Activated naive CD8-positive, alpha-beta T cell treated with anti-CD3 and anti-CD28 coated beads for 36 hours (primary cell): ENCODE measurements around the gene DUSP28. TPM values are rescaled to one million over a fixed set of nuclear protein-coding genes. Genes with fewer than 3 reads are reported as not detected.
A peak's percentile ranks its signal among the peaks of the same experiment; 100 is the strongest.
"Not testable (repeated sequence)": the region's sequence is repeated elsewhere in the genome, so short reads cannot be mapped to it uniquely, and the experiment has no call there.

Experiments used
- DNase-seq: peaks from one replicate; pipeline ENCODE4 v3.0.0; 2021
- H3K27ac Mint-ChIP-seq: one replicate; pipeline ENCODE4 v1.8.0; 2022; ENCODE audit warnings: mild to moderate bottlenecking, moderate library complexity, mixed read lengths
- H3K27me3 Mint-ChIP-seq: one replicate; pipeline ENCODE4 v1.8.0; 2022; ENCODE audit warnings: mild to moderate bottlenecking, mixed read lengths
- H3K36me3 Mint-ChIP-seq: one replicate; pipeline ENCODE4 v1.8.0; 2021; ENCODE audit warnings: mild to moderate bottlenecking, mixed read lengths
- H3K4me1 Mint-ChIP-seq: one replicate; pipeline ENCODE4 v1.8.0; 2021; ENCODE audit warnings: mixed read lengths
- H3K4me3 Mint-ChIP-seq: one replicate; pipeline ENCODE4 v1.8.0; 2022; ENCODE audit warnings: mild to moderate bottlenecking, moderate library complexity, mixed read lengths
- H3K9me3 Mint-ChIP-seq: one replicate; pipeline ENCODE4 v1.8.0; 2022; ENCODE audit warnings: mixed read lengths
- total RNA-seq, 2 experiments: library from RNA; stranded (reverse); gene quantifications; one replicate each; pipeline ENCODE4 v1.2.3, GENCODE V29; 2021

DUSP28 gene, protein sequence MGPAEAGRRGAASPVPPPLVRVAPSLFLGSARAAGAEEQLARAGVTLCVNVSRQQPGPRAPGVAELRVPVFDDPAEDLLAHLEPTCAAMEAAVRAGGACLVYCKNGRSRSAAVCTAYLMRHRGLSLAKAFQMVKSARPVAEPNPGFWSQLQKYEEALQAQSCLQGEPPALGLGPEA
- 1 to 10 TPM; 6.7 to 6.9 TPM for total RNA-seq

DNA sequence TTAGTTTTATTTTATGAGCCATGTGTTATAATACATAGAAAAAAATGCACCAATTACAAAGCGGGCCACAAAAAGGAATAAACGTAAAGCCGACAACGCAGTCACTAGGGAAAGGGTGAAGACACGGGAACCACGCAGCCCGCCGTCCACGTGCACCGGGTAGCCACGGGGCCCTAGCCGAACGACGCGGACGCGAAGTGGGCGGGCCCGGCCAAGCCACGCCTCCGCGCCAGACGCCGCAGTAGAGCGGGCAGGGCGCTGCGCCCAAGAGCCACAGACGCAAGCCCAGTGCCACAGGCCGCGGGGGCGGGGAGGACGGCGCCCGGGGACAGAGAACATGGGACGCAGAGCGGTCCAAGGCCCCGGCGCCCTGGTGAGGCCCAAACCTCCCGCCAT lies at the start of gene DUSP28:
Gene DUSP28 (plus strand): TSS at position 274 of the 396 bp plus-strand sequence. CDS start 328 bp downstream, outside the sequence.
- H3K36me3 Mint-ChIP-seq: peaks cover 54% of the 10 kb centered on the region
- peak within 1 kb of the TSS; percentile 84 for H3K27ac Mint-ChIP-seq
- H3K4me1 Mint-ChIP-seq: peaks cover 62% of the 10 kb centered on the region
- no peaks in the 10 kb centered on the region for H3K27me3 Mint-ChIP-seq
- no peaks in the 10 kb centered on the region for H3K9me3 Mint-ChIP-seq
- peak; percentile 95 for DNase-seq
- H3K4me3 Mint-ChIP-seq: peak within 1 kb of the TSS; percentile 81

DNA sequence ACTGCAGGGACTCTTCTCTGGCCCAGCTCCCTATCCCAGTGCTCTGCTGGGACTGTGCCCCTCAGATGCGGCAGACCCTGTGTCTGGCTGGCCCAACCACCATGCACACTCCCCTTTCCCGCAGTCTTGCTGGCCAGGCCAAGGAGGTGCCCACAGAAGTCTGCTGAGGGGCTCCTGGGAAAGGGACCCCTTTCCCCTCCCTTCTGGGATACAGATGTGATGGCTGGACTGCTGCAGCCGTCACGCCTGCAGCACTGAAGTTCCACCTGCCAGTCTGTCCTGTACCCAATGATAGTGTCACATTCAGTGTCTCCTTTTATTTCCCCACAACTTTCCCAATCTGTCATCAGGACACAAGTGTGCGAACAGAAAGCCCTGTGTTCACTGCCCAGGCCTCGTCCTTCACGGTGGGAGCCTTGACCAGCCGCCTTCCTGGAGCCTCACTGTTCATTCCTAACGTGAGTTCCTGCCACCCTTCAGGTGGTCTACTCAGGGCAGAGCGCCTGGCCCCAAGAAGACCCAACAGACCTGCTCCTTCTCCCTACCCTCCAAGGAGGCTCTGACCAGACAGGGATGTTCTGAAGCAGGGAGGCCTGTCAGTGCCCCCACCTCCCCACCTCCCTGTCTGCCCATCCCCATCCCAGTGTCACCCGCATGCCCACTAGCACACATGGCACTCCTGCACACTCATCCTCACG lies 49.5 kb upstream of the DUSP28 start:
- Mint-ChIP-seq H3K4me1 (peaks cover 10% of the 10 kb centered on the region), H3K36me3 (peaks cover 6% of the 10 kb centered on the region), H3K27ac (no peak overlapping the region), H3K27me3 (no peaks in the 10 kb centered on the region), H3K4me3 (no peak overlapping the region), H3K9me3 (no peaks in the 10 kb centered on the region)
- no peak for DNase-seq

DNA sequence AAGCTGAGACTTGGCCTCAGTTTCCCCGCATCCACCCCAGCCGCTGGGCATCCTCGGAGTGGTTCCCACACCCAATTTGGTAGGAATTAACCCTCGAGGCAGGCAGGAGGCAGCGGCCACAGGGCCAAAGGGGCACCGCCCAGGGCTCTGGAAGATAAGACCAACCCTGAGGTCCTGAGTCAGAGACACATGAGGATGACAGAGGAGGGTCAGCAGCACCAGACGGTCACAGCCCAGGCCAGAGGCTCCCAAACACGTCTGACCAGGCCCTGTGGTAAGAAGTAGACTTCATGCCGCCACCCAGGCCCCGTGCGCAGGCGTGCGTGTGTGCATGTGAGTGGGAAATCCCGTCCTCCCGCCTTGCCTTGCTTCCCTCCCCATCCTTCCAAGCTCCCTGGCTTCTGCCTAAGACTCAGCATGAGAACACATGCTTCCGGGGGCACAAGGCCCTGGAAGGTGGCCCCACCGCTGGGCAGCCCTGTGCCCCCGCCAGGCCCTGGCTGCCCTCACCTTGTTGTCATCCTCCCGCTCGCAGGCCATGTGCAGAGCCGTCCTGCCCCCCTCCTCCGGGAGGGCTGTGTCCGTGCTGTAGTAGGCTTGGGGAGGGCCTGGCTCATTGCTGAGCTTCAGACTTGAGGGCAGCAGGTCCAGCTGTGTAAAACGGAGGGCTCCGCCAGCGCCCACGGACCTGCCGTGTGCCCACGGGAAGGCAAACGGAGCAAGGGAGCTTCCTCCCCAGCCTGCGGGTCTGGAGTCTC lies 48.6 kb upstream of the DUSP28 start:
- Mint-ChIP-seq H3K9me3 (no peaks in the 10 kb centered on the region), H3K27ac (no peak overlapping the region), H3K36me3 (peaks cover 7% of the 10 kb centered on the region), H3K27me3 (no peaks in the 10 kb centered on the region), H3K4me3 (no peak overlapping the region), H3K4me1 (peaks cover 10% of the 10 kb centered on the region)
- no peak for DNase-seq

DNA sequence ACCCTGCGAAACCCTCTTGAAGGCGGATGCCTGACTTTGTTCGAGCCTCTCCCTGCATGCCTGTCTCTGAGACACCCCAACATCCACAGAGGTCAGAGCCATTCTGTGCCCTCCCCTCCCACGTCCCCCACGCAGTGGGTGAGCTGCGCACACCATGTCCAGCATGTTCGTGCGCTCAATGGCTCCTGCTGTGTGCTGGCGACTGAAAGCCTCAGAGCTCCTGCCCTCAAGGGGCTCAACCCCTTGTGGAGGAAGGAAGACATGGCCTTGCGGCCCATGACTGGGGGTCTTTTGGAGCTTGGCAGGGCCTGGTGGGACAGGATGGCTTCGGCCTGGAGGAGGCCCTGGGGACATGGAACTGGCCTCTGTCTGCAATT lies 48.1 kb upstream of the DUSP28 start:
- peaks cover 10% of the 10 kb centered on the region for H3K4me1 Mint-ChIP-seq
- H3K27ac Mint-ChIP-seq: no peak overlapping the region
- H3K4me3 Mint-ChIP-seq: no peak overlapping the region
- peaks cover 8% of the 10 kb centered on the region for H3K36me3 Mint-ChIP-seq
- H3K27me3 Mint-ChIP-seq: no peaks in the 10 kb centered on the region
- no peaks in the 10 kb centered on the region for H3K9me3 Mint-ChIP-seq
- DNase-seq: no peak

DNA sequence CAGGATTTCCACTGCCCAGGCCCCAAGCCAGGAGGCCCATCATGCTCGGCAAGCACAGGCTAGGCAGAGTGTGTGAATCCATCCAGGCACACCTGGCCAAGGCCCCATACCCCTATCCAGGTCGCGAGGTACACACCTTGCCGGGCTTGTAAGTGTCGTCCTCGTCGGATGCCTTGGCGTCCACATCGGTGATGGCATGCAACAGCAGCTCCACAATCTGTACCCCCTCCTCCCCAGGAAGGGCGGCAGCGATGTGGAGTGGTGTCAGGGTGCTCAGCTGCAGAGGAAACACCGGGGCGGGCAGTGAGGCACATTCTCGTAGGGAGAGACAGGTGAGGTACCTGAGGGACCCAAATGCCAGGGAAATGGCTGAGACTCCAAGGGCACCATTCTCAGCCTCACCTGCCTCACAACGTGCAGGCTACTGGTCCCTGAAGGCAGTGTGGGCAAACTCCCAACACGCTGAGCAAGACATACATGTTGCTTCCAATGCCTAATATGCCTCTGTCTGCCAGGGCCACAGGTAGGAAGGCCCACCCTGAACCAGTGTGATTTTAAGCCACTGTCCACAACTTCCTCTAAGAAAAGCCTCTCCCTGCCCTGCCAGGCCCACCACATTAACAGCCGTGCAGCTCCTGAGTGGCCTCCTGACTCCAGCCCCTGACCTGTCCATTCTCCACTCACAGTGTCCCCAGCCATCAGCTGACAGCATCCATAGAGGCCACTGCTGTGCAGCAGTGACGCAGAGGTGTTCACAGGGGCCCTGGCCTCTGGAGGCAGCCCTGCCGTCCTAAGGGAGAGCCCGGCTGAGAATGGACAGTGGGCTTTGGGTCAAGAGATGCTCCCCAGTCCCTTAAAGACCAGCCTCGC lies 47.3 kb upstream of the DUSP28 start:
- Mint-ChIP-seq H3K36me3 (peaks cover 8% of the 10 kb centered on the region), H3K4me1 (peaks cover 10% of the 10 kb centered on the region), H3K27ac (no peak overlapping the region), H3K4me3 (no peak overlapping the region), H3K27me3 (no peaks in the 10 kb centered on the region), H3K9me3 (no peaks in the 10 kb centered on the region)
- DNase-seq: no peak

DNA sequence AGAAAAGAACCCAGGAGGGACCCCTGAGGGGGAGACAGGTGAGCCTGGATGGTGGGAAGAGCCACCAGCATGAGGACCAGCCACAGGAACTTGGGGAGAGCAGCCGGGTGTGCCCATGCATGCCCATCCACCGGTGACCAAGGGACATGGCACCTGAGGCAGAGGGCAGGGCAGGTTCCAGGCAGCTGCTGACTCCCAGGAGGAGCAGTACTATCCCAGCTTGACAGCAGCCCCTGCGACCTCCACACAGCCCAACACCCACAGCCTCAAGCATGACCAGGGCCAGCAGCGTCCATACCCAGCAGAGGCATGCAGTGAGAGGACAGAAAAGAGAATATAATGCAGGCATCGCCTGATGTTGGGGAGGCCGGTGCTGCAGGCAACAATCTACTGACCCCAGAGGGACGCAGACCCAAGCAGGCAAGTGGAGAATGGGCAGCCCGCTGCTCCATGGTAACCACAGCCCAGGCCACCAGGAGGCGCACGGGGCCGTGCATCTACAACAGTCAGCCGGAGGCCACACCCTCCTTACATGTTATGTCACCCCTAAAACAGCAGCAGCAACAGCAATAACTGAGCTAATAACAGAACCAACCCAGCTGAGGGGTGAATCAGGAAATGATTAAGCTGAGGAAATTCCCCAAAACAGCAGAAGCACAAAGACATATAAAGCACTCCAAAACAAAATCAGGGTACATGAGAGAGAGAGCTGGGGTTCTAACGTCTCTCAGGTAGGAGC lies 46.4 kb upstream of the DUSP28 start:
- H3K9me3 Mint-ChIP-seq: no peaks in the 10 kb centered on the region
- H3K4me1 Mint-ChIP-seq: peaks cover 10% of the 10 kb centered on the region
- H3K27ac Mint-ChIP-seq: peak overlapping the region; percentile 71
- H3K27me3 Mint-ChIP-seq: no peaks in the 10 kb centered on the region
- H3K4me3 Mint-ChIP-seq: no peak overlapping the region
- H3K36me3 Mint-ChIP-seq: peaks cover 7% of the 10 kb centered on the region
- peak; percentile 84 for DNase-seq

DNA sequence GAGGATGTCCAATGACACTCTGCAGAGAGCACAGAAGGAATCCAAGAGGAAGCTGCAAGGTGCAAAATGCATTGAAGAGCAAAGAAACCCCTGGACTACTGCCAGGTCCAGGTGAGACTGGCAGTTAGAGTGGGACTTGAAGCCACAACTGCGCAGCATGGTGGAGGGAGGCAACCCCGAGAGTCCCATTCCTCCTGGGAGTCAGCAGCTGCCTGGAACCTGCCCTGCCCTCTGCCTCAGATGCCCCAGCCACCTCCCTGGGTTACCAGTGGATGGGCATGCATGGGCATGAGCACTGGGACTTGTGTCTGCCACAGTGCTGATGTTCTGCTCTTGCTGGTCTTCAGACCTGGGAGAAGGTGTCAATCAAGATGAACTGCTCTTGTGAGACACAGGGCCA lies 45.5 kb upstream of the DUSP28 start:
- H3K36me3 Mint-ChIP-seq: peaks cover 6% of the 10 kb centered on the region
- no peak overlapping the region for H3K4me3 Mint-ChIP-seq
- peaks cover 10% of the 10 kb centered on the region for H3K4me1 Mint-ChIP-seq
- no peaks in the 10 kb centered on the region for H3K9me3 Mint-ChIP-seq
- H3K27ac Mint-ChIP-seq: no peak overlapping the region
- no peak for DNase-seq
- no peaks in the 10 kb centered on the region for H3K27me3 Mint-ChIP-seq

DNA sequence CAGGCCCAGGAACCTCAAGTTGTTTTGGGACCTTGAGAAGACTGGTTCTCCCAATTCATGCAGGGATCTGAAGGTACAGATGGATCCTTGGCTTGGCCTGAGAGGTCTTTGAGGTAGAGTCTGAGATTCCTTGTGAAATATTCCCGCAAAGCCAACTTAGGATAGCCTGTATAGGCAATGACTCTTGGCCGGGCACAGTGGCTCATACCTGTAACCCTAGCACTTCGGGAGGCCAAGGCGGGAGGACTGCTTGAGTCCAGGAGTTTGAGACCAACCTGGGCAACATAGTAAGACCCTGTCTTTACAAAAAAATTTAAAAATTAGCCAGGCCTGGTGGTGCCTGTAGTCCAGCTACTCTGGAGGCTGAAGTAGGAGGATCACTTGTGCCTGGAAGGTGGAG lies 42.8 kb upstream of the DUSP28 start:
- Mint-ChIP-seq H3K4me1 (peaks cover 14% of the 10 kb centered on the region), H3K36me3 (peaks cover 17% of the 10 kb centered on the region), H3K27ac (no peak overlapping the region), H3K9me3 (peaks cover 1% of the 10 kb centered on the region), H3K4me3 (no peak overlapping the region), H3K27me3 (no peaks in the 10 kb centered on the region)
- no peak for DNase-seq

DNA sequence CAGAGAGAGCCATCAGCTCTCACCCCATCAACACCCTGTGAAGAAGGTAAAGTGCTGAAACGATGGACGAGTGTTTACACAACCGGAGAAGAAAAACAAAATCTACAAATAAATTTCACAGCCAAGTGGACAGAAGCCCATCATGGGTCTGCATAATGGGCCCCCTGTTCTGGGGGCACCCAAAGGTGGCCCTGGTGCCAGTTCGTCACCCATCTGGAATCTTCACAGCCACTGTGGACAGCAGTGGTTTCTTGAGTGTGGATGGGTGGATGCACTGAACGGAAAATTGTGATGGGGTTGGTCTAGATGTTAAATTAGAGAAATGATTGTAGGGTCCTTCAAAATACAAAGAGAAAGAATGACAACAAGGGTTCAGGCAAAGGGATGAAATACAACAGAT lies 41.2 kb upstream of the DUSP28 start:
- no peak overlapping the region for H3K4me3 Mint-ChIP-seq
- H3K36me3 Mint-ChIP-seq: peaks cover 31% of the 10 kb centered on the region
- no peak overlapping the region for H3K27ac Mint-ChIP-seq
- H3K4me1 Mint-ChIP-seq: peaks cover 9% of the 10 kb centered on the region
- no peaks in the 10 kb centered on the region for H3K27me3 Mint-ChIP-seq
- no peak for DNase-seq
- H3K9me3 Mint-ChIP-seq: peaks cover 2% of the 10 kb centered on the region

DNA sequence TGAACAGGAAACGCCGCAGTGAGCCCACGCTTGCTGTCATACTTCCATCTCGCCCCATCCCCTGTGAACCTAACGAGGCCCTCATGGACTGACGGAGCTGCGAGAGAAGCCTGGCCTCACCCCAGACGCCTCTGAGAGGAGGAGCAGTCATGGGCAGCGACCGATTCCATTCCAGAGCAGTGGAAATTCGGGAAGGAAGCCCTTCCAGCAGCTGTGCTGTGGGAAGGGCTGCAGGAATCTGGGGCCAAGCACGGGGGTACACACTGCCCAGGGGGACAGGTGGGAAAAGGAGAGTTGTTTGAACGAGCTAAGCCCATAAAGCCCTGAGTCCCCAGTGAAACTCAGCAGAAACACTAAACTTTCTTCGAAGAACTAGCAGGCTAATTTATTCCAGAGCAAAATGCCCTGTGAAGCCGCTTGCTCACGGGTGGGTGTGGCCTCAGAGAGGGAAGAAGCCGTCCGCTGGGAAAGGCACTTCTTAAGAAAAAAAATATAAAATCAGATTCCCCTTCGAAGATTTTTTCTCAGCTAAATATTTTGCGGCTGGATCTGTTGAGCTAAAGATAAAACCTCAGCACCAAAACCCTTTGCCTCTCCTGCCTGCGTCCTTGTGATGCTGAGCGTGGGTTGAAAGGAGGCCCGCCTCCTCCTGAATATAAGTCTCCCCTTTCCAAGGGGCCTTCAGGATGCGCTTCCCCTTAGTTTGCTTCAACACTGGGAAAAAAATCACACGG lies 40.6 kb upstream of the DUSP28 start:
- no peak overlapping the region for H3K27ac Mint-ChIP-seq
- peaks cover 3% of the 10 kb centered on the region for H3K4me1 Mint-ChIP-seq
- no peak for DNase-seq
- H3K36me3 Mint-ChIP-seq: peaks cover 36% of the 10 kb centered on the region
- H3K4me3 Mint-ChIP-seq: no peak overlapping the region
- peaks cover 7% of the 10 kb centered on the region for H3K9me3 Mint-ChIP-seq
- H3K27me3 Mint-ChIP-seq: no peaks in the 10 kb centered on the region

DNA sequence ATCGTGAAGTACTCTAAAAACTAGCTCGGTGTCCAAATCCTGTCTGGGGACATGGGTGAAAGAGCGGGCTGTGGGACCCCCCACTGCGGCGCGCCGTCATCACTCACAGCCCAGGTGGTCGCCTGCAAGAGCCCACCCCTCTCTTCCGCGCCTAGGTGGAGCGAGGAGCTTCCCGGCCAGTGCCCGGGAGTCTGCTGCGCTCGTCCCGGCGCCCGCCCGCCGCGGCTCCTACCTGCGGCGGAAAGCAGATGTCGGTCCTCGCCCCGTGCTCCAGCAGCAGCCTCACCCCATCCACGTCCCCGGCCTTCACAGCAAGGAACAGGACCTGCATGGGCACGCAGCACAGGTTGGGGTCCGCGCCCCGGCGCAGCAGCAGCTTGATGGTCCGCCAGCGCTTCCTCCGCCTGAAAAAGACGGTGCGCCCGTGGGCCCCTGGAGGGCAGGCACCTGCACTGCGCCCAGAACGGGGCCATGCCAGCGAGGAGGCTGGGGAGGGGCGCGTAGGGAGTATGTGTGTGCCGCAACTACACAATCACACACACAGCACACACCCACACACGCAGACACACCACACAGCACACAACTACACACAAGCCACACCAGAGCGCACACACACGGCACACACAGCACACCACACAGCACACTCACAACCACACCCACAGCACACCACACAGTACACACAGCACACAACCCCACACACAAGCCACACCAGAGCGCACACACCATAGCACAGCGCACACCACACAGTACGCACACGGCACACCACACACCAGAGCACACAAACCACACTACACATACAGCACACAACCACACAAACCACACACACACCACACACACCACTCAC lies 39.8 kb upstream of the DUSP28 start:
- Mint-ChIP-seq H3K27me3 (no peaks in the 10 kb centered on the region), H3K36me3 (peaks cover 44% of the 10 kb centered on the region), H3K9me3 (peaks cover 14% of the 10 kb centered on the region), H3K27ac (no peak overlapping the region), H3K4me3 (no peak overlapping the region), H3K4me1 (peaks cover 3% of the 10 kb centered on the region)
- DNase-seq: peak; percentile 11

DNA sequence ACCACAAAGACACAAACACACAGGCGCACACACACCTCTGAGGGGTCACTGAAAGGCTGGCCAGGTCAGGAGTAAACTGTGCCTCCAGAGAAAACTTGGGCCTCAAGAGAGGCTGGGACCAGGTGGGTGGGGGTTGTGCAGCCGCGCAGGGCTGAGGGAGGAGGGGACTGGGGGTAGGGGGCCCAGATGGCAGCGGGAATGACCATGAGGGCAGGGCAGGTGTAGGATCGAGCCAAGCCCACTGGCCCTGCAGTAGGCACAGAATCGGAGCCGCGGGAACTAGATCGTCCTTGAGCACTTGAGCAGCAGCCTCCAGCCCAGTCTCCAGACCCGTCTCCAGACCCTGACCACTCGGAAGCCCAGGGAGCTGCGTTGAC lies 39.2 kb upstream of the DUSP28 start:
- Mint-ChIP-seq H3K9me3 (peaks cover 19% of the 10 kb centered on the region), H3K4me1 (peaks cover 3% of the 10 kb centered on the region), H3K27me3 (no peaks in the 10 kb centered on the region), H3K27ac (no peak overlapping the region), H3K4me3 (no peak overlapping the region), H3K36me3 (peaks cover 49% of the 10 kb centered on the region)
- no peak for DNase-seq

DNA sequence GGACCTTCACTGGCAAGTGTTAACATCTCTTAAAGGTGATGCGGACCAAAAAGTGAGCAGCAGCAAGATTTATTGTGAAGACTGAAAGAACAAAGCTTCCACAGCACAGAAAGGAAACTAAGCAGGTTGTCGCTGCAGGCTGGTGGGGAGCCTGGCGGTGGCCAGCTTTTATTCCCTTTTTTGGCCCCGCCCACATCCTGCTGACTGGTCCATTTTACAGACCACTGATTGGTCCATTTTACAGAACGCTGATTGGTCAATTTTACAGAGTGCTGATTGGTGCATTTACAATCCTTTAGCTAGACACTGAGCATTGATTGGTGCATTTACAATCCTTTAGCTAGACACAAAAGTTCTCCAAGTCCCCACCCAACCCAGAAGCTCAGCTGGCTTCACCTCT lies 38.3 kb upstream of the DUSP28 start:
- H3K4me3 Mint-ChIP-seq, H3K27ac Mint-ChIP-seq, H3K27me3 Mint-ChIP-seq, H3K4me1 Mint-ChIP-seq: not testable (repeated sequence)
- Mint-ChIP-seq H3K9me3 (peaks cover 21% of the 10 kb centered on the region), H3K36me3 (peaks cover 54% of the 10 kb centered on the region)
- peak; percentile 16 for DNase-seq
